ENCODE measurements around the gene CAPN15.
"Not testable (repeated sequence)": the region's sequence is repeated elsewhere in the genome, so short reads cannot be mapped to it uniquely, and the experiment has no call there.

Gene CAPN15

GRCh38 chr16:595094-595528, 67.6 kb downstream of the CAPN15 start:
- DNase-seq, result no peak

DNA sequence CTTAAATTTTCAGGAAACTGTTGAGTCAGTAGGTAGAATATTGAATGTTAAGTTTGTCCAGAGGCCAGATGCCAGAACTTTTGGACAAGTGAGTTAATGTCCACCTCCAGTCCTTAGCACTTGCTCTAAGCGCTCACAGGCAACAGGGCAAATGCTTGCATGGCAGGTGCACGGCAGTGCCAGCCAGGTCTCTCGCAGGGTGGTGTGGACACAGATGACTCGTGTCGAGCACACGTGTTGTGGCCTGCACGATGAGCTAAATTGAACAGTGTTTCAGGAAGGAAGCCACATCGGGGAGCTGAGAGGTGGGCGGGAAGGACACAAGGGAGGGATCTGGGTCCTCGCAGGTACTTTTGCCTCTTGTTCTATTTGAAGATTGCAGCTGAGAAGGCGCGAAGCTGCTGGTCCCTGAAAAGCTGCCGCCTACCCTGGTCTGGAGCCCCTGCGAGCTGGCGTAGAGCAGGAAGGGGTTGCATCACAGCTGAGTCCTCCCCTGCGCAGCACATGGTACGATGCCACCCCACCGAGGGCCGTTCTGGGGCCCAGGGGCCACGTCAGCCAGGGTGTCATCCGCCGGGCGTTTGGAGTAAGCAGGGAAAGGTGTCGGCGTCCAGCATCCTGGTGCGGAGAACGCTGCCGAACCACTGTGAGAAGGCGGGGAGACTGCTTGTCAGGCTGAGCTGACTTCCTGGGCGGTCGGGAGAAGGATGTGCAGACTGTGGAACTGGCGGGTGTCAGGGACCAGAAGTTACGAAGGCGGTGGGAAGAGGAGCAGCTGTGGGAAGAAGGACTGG, 68.6 kb downstream of the CAPN15 start:
- DNase-seq, result no peak

DNA sequence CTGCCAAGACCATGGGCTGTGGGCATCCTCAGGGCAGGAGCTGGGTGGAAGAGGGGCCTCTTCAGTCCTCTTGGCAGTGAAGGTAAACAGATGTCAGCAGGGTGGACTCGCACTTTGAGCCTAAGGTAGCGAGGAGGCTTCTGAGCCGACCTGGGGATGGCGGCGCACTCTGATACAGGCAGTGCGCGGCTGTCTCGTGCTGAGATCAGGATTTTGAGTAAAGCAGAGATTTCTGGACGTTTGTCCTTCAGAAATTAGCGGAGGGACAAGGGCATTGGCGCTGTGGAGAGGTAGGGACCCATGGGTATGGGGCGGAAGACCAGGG, 69.2 kb downstream of the CAPN15 start:
- DNase-seq, result no peak

DNA sequence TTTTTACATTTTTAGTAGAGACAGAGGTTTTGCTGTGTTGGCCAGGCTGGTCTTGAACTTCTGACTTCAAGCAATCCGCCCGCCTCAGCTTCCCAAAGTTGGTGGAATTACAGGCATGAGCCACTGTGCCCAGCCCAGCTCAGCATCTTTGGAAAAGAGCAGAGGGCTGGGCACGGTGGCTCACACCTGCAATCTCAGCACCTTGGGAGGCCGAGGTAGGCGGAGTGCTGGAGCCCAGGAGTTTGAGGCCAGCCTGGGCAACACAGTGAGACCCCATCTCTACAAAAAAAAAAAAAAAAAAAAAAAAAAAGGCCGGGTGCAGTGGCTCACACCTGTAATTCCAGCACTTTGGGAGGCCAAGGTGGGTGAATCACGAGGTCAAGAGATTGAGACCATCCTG, 70.1 kb downstream of the CAPN15 start:
- not testable (repeated sequence) for DNase-seq

GRCh38 chr16:598823-599739, 71.6 kb downstream of the CAPN15 start:
- no peak for DNase-seq

DNA sequence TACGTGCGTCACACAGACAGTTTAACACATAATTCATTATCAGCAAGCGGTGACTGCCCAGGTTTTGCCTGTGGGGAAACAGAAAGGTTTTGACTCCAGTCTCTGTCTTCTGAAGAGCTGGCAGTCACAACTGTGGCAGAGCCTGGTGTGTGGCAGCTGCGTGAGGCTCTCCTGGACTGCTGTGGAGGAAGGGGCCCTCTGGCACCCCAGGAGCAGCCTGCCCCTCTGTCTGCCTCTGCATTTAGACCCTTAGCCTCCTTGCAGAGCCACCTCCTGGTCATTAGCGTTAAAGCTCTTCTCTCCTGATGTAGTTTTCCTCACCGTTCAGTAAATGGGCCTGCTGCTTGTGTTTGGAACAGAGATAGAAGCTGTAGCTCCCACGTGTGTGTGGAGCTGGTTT, 73.3 kb downstream of the CAPN15 start:
- DNase-seq, result no peak

GRCh38 chr16:603933-604332, 76.4 kb downstream of the CAPN15 start:
- DNase-seq, result no peak

Measured in RPMI8226 (cell line).